Activated naive CD4-positive, alpha-beta T cell treated with anti-CD3 and anti-CD28 coated beads, Interleukin-2, amount 50 U/mL, for 24 hours (primary cell): ENCODE data around the gene XRCC2.
"Not testable (repeated sequence)": the region's sequence is repeated elsewhere in the genome, so short reads cannot be mapped to it uniquely, and the experiment has no call there.

ENCODE experiments used
- H3K27ac Mint-ChIP-seq: one replicate; pipeline ENCODE4 v1.8.0; 2021; ENCODE audit warnings: mild to moderate bottlenecking, mixed read lengths
- H3K27me3 Mint-ChIP-seq: one replicate; pipeline ENCODE4 v1.8.0; 2021; ENCODE audit warnings: mixed read lengths
- H3K36me3 Mint-ChIP-seq: one replicate; pipeline ENCODE4 v1.8.0; 2021; ENCODE audit warnings: mixed read lengths
- H3K4me1 Mint-ChIP-seq: one replicate; pipeline ENCODE4 v1.8.0; 2021; ENCODE audit warnings: mixed read lengths
- H3K4me3 Mint-ChIP-seq: one replicate; pipeline ENCODE4 v1.8.0; 2021; ENCODE audit warnings: mild to moderate bottlenecking, mixed read lengths
- H3K9me3 Mint-ChIP-seq: one replicate; pipeline ENCODE4 v1.8.0; 2021; ENCODE audit warnings: mixed read lengths

Gene XRCC2

DNA sequence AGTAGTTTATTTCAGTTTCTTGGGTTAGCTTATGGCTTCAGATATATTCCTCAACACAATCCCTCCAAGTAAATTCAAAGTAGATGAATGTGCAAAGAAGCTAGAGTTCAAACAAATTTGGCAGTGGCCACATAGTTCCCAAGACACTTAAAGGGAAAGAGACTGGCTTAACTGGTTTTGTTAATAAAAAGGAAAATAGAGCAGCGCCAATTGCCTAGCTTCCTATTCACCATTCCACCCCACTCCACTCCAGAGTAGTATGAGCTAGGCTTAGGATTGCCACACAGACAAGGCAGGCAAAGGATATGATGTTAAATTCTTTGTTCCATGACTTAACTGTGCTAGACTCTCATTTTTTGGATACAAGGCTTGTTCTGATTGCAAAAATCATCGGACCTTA is 2.0 kb downstream of the XRCC2 start:
- Mint-ChIP-seq H3K27ac (no peak overlapping the region), H3K4me1 (peaks cover 10% of the 10 kb centered on the region), H3K4me3 (no peak overlapping the region), H3K9me3 (no peaks in the 10 kb centered on the region), H3K27me3 (no peaks in the 10 kb centered on the region), H3K36me3 (no peaks in the 10 kb centered on the region)

DNA sequence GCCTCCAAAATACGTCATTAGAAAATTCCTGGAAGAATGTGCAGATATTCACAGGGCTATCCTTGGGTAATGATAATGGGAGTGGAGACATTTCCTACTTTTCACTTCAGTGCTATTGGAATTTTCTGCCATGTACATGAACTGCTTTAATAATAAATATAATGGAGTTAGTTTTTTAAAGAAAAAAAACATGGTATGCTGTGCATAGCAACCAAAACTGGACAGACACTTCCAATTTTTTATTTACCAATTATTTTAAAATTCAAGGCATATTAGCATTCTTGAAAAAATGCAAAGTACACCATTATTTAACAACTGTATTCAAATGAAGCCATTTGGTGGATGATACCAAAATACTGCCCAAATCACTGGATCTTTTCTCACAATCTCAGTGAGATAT is 3.3 kb downstream of the XRCC2 start:
- H3K36me3 Mint-ChIP-seq, result no peaks in the 10 kb centered on the region
- H3K9me3 Mint-ChIP-seq, result no peaks in the 10 kb centered on the region
- no peak overlapping the region for H3K27ac Mint-ChIP-seq
- no peaks in the 10 kb centered on the region for H3K27me3 Mint-ChIP-seq
- peaks cover 10% of the 10 kb centered on the region for H3K4me1 Mint-ChIP-seq
- H3K4me3 Mint-ChIP-seq, result no peak overlapping the region

GRCh38 chr7:152669758-152670157 is 6.2 kb downstream of the XRCC2 start:
- H3K4me3 Mint-ChIP-seq, result no peak overlapping the region

GRCh38 chr7:152668975-152669374 is 7.0 kb downstream of the XRCC2 start:
- Mint-ChIP-seq H3K4me3 (no peak overlapping the region), H3K9me3 (no peaks in the 10 kb centered on the region), H3K27ac (no peak overlapping the region), H3K27me3 (no peaks in the 10 kb centered on the region), H3K4me1 (no peaks in the 10 kb centered on the region), H3K36me3 (no peaks in the 10 kb centered on the region)

More at GRCh38 chr7:152669758-152670157, 6.2 kb downstream of the XRCC2 start:
- peaks cover under 1% of the 10 kb centered on the region for H3K4me1 Mint-ChIP-seq
- H3K9me3 Mint-ChIP-seq, result no peaks in the 10 kb centered on the region
- no peaks in the 10 kb centered on the region for H3K36me3 Mint-ChIP-seq
- no peaks in the 10 kb centered on the region for H3K27me3 Mint-ChIP-seq
- no peak overlapping the region for H3K27ac Mint-ChIP-seq

GRCh38 chr7:152667958-152668357 is 8.0 kb downstream of the XRCC2 start:
- H3K9me3 Mint-ChIP-seq, result no peaks in the 10 kb centered on the region
- no peaks in the 10 kb centered on the region for H3K36me3 Mint-ChIP-seq

DNA sequence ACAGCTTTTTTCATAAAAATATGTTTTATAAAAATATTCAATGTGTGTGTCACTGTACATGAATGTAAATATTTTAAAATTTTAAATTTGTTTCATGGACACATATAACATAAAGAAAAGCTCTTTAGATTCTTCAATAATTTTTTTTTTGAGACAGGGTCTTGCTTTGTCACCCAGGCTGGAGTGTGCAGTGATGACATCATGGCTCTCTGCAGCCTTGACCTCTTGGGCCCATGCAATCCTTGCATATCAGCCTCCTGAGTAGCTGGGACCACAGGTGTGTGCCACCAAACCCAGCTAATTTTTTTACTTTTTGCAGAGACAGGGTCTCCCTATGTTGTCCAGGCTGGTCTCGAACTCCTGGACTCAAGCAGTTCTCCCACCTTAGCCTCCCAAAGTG is 9.9 kb downstream of the XRCC2 start:
- Mint-ChIP-seq H3K27ac (no peak overlapping the region), H3K4me1 (no peaks in the 10 kb centered on the region), H3K27me3 (no peaks in the 10 kb centered on the region), H3K4me3 (no peak overlapping the region), H3K36me3 (no peaks in the 10 kb centered on the region), H3K9me3 (no peaks in the 10 kb centered on the region)

More at GRCh38 chr7:152667958-152668357, 8.0 kb downstream of the XRCC2 start:
- no peaks in the 10 kb centered on the region for H3K4me1 Mint-ChIP-seq
- no peaks in the 10 kb centered on the region for H3K27me3 Mint-ChIP-seq
- H3K4me3 Mint-ChIP-seq, result no peak overlapping the region
- H3K27ac Mint-ChIP-seq, result no peak overlapping the region

DNA sequence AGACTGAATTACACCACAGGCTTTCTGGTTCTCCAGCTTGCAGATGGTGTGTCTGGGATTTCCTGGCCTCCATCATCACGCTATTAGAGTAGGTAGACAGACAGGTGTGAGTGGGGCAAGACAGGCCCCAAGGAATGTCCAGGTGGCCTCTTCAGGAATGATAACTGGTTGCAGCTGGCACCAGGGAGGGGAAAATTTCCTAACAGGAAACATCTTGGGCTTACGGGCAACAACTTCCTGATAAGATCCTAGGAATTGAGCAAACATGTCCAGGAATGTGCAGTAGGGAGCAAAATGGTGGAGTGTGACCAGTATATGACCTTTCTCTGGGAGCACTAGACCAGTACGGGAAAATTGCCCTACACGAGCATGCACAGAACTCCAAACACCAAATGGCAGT is 11.3 kb downstream of the XRCC2 start:
- Mint-ChIP-seq H3K4me3 (no peak overlapping the region), H3K36me3 (no peaks in the 10 kb centered on the region), H3K27me3 (no peaks in the 10 kb centered on the region), H3K27ac (no peak overlapping the region), H3K4me1 (no peaks in the 10 kb centered on the region), H3K9me3 (no peaks in the 10 kb centered on the region)

GRCh38 chr7:152663931-152664330 is 12.0 kb downstream of the XRCC2 start:
- H3K27ac Mint-ChIP-seq, result no peak overlapping the region

DNA sequence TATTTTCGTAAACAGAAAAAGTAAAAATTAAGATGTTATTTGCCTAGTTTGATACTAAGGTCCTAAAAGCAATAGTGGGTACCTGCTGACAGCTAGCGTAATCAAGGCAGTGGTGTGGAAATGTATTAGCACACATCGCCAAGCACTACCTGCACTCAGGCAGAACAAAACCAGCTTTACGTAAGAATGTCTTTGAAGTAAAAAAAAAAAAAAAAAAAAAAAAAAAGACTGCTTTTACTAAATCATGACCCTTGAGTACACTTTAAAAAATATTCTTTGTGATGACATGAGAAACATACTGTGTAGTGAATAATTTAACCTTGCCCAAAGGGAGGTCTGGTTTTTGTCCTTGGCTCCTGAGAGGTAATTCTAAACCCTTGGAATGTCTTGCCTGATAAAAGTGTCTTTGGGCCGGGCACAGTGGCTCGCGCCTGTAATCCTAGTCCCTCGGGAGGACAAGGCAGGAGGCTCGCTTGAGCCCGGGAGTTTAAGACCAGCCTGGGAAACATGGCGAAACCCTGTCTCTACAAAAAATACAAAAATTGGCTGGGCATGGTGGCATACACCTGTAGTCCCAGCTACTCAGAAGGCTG is 12.7 kb downstream of the XRCC2 start:
- H3K4me1 Mint-ChIP-seq, result no peaks in the 10 kb centered on the region
- no peaks in the 10 kb centered on the region for H3K27me3 Mint-ChIP-seq
- no peaks in the 10 kb centered on the region for H3K36me3 Mint-ChIP-seq
- H3K4me3 Mint-ChIP-seq, result no peak overlapping the region
- no peak overlapping the region for H3K27ac Mint-ChIP-seq
- H3K9me3 Mint-ChIP-seq, result no peaks in the 10 kb centered on the region

More at GRCh38 chr7:152663931-152664330, 12.0 kb downstream of the XRCC2 start:
- no peaks in the 10 kb centered on the region for H3K9me3 Mint-ChIP-seq
- H3K4me1 Mint-ChIP-seq, result no peaks in the 10 kb centered on the region
- H3K27me3 Mint-ChIP-seq, result no peaks in the 10 kb centered on the region
- H3K36me3 Mint-ChIP-seq, result no peaks in the 10 kb centered on the region
- no peak overlapping the region for H3K4me3 Mint-ChIP-seq

DNA sequence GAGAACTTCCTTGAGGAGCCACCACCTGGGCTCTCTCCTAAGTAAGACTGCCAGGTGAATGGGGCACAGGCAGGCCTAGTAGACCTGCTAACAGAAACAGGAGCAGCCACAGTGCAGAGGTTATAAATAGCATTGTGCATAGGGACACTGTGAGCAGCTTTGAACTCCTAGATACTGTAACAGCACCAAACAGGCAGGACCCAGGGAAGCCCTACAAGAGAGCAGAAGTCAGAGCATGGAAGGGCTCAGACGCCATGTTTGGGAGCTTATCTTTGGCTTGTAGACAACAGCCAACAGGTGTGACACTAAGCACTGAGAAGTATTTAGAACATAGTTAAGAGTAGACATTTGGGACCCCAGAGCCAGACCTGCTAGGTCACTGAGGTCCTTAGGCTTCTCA is 14.5 kb downstream of the XRCC2 start:
- H3K9me3 Mint-ChIP-seq, result no peaks in the 10 kb centered on the region
- no peak overlapping the region for H3K4me3 Mint-ChIP-seq
- peaks cover 2% of the 10 kb centered on the region for H3K36me3 Mint-ChIP-seq
- H3K27me3 Mint-ChIP-seq, result no peaks in the 10 kb centered on the region
- H3K4me1 Mint-ChIP-seq, result no peaks in the 10 kb centered on the region
- no peak overlapping the region for H3K27ac Mint-ChIP-seq

DNA sequence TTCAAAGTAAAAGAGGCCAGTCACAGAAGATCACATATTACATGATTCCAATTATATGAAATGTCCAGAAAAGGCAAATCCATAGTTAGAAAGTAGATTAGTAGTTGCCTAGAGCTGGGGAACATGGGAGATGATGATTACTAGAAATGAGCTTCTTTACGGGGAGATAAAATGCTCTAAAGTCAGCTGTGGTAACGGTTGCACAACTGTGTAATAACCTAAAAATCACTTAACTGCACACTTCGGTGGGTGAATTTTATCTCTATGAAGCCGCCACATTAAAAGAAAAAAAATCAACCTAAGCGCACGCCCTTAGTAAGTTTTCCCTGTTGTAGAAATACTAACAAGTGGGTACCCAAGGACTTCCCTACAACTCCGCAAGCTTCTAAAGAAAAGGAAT is 15.9 kb downstream of the XRCC2 start:
- H3K4me1 Mint-ChIP-seq, result no peaks in the 10 kb centered on the region
- H3K27ac Mint-ChIP-seq, result no peak overlapping the region
- H3K4me3 Mint-ChIP-seq, result no peak overlapping the region
- H3K9me3 Mint-ChIP-seq, result no peaks in the 10 kb centered on the region
- no peaks in the 10 kb centered on the region for H3K27me3 Mint-ChIP-seq
- H3K36me3 Mint-ChIP-seq, result peaks cover 2% of the 10 kb centered on the region

DNA sequence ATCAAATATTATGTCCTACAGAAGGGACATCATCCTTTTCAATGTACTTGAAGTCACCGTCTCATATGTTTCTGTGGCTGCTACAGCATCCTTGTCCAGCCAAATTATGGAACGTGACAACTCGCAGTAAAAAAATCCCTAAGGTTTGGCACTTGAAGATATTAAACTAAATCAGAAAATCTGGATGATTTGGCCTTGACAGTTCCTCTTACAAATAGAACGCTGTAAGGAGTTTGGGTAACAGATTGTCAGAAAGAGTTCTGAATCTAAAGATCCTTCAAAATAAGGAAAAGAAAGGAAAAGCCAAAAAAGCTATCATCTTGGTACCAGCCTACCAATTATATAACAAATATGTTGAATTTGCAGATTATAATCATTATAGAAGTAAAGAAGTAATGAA is 21.0 kb downstream of the XRCC2 start:
- no peaks in the 10 kb centered on the region for H3K9me3 Mint-ChIP-seq
- peaks cover 4% of the 10 kb centered on the region for H3K36me3 Mint-ChIP-seq
- H3K4me3 Mint-ChIP-seq, result no peak overlapping the region
- H3K27ac Mint-ChIP-seq, result no peak overlapping the region
- H3K4me1 Mint-ChIP-seq, result no peaks in the 10 kb centered on the region
- no peaks in the 10 kb centered on the region for H3K27me3 Mint-ChIP-seq

DNA sequence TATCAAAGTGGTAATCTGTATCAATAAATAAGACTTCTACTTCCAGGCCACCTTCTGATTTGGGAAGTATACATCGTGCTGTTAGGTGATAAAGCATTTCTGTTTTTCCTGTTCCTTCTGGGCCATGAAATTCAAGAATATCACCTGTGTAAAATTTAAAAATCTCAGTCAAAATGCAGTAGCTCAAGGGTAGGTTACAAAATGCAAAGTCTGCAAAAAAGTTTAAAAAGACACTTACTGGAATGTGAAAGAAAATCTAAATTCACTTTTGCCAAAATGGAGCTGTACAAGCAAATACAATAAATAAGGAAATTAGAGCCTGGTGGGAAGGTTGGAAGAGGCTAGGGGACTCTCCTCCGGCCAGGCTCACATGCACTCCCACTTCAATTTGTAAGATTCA is 26.7 kb downstream of the XRCC2 start:
- no peaks in the 10 kb centered on the region for H3K27me3 Mint-ChIP-seq
- no peaks in the 10 kb centered on the region for H3K4me1 Mint-ChIP-seq
- peaks cover 5% of the 10 kb centered on the region for H3K36me3 Mint-ChIP-seq
- H3K27ac Mint-ChIP-seq, result no peak overlapping the region
- no peaks in the 10 kb centered on the region for H3K9me3 Mint-ChIP-seq
- no peak overlapping the region for H3K4me3 Mint-ChIP-seq

DNA sequence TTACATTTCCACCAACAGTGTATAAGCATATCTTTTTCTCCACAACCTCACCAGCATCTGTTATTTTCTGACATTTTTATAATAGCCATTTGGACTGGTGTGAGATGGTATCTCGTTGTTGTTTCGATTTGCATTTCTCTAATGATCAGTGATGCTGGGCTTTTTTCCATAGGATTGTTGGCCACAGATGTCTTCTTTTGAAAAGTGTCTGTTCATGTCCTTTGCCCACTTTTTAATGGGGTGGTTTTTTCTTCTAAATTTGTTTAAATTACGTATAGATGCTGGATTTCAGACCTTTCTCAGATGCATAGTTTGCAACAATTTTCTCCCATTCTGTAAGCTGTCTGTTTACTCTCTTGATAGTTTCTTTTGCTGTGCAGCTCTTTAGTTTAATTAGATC is 28.9 kb downstream of the XRCC2 start:
- H3K27ac Mint-ChIP-seq, result no peak overlapping the region

DNA sequence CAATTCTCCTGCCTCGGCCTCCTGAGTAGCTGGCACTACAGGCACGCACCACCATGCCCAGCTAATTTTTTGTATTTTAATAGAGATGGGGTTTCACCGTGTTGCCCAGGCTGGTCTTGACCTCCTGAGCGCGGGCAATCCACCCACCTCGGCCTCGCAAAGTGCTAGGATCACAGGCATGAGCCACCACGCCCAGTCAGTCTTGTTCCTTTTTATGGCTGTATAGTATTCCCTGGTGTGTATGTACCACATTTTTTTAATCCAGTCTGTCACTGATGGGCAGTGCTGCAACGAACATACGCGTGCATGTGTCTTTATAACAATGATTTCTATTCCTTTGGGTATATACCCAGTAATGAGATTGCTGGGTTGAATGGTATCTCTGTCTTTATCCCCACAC is 29.4 kb downstream of the XRCC2 start:
- not testable (repeated sequence) for H3K27ac Mint-ChIP-seq, H3K4me3 Mint-ChIP-seq, H3K4me1 Mint-ChIP-seq, H3K36me3 Mint-ChIP-seq, H3K9me3 Mint-ChIP-seq, H3K27me3 Mint-ChIP-seq

More for the DNA sequence above, 28.9 kb downstream of the XRCC2 start:
- Mint-ChIP-seq H3K27me3 (no peaks in the 10 kb centered on the region), H3K4me3 (no peak overlapping the region), H3K9me3 (no peaks in the 10 kb centered on the region), H3K36me3 (peaks cover 3% of the 10 kb centered on the region), H3K4me1 (no peaks in the 10 kb centered on the region)

DNA sequence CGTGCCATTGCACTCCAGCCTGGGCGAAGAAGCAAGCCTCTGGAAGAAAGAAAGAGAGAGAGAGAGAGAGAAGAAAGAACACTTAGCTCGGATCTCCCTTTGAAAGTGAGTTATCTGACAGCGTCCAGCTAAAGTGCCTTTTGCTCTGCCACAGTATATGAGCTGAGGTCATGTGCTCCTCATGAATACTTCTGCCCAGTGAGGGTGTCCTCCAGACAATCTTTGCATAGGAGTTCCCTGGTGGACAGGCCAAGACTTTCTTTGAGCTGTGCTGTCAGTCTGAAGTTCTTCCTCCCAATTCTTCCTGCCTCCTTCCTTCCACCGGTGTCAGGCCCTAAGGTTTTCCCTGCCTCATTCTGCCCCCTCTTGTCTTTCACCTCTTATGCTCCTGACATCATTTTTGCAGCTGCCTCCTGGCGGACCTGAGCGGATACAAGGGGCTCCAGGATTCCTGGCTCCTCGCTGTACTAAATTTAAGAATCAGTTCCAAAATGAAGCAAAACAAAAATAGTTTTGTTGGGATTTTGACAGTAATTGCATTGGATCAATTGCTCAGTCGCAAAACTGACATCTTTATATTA is 31.9 kb downstream of the XRCC2 start:
- no peaks in the 10 kb centered on the region for H3K4me1 Mint-ChIP-seq

GRCh38 chr7:152641384-152641783 is 34.6 kb downstream of the XRCC2 start:
- Mint-ChIP-seq H3K4me3 (no peak overlapping the region), H3K4me1 (no peaks in the 10 kb centered on the region), H3K36me3 (no peaks in the 10 kb centered on the region), H3K9me3 (no peaks in the 10 kb centered on the region), H3K27me3 (no peaks in the 10 kb centered on the region), H3K27ac (no peak overlapping the region)

More for the DNA sequence above, 31.9 kb downstream of the XRCC2 start:
- no peak overlapping the region for H3K27ac Mint-ChIP-seq
- H3K36me3 Mint-ChIP-seq, result peaks cover 3% of the 10 kb centered on the region
- H3K9me3 Mint-ChIP-seq, result no peaks in the 10 kb centered on the region
- no peaks in the 10 kb centered on the region for H3K27me3 Mint-ChIP-seq
- no peak overlapping the region for H3K4me3 Mint-ChIP-seq
